Activated T-cell treated with anti-CD3 and anti-CD28 coated beads, Interleukin-2, amount 50 U/mL, for 4 hours (primary cell): ENCODE data around the gene LRCH4. TPM values are rescaled to one million over a fixed set of nuclear protein-coding genes. Genes with fewer than 3 reads are reported as not detected.
"Not testable (repeated sequence)": the region's sequence is repeated elsewhere in the genome, so short reads cannot be mapped to it uniquely, and the experiment has no call there.

Experiments used
- ATAC-seq, 2 donors: fragments of 200-7000 bp; cut with Tn5 transposase; one replicate each; pipeline ENCODE4 v1.10.0; 2021
- DNase-seq: peaks from one replicate; pipeline ENCODE4 v3.0.0-alpha.2; 2020
- H3K27me3 Mint-ChIP-seq: one replicate; pipeline ENCODE4 v1.8.0; 2021; ENCODE audit warnings: low read depth, mixed read lengths
- H3K36me3 Mint-ChIP-seq: one replicate; pipeline ENCODE4 v1.8.0; 2022; ENCODE audit warnings: mixed read lengths; ENCODE audit not compliant: insufficient read depth
- H3K4me1 Mint-ChIP-seq: one replicate; pipeline ENCODE4 v1.8.0; 2021; ENCODE audit warnings: low read depth, mixed read lengths
- H3K4me3 Mint-ChIP-seq: one replicate; pipeline ENCODE4 v1.8.0; 2021; ENCODE audit warnings: mild to moderate bottlenecking, moderate library complexity, mixed read lengths
- H3K9me3 Mint-ChIP-seq: one replicate; pipeline ENCODE4 v1.8.0; 2021; ENCODE audit warnings: mixed read lengths
- total RNA-seq, 3 donors: library from RNA; stranded (reverse); gene quantifications; one replicate each; pipeline ENCODE4 v1.2.1, GENCODE V29; 2021

The LRCH4 gene
- total RNA-seq, 3 donors from 2014 or later = 69.3 to 75.5 (median 73.1) TPM

GRCh38 chr7:100570954-100571828, 14.7 kb downstream of the LRCH4 start:
- ATAC-seq = no peak
- H3K9me3 Mint-ChIP-seq = no peaks in the 10 kb centered on the region
- H3K4me1 Mint-ChIP-seq = peaks cover 24% of the 10 kb centered on the region
- H3K36me3 Mint-ChIP-seq = no peaks in the 10 kb centered on the region
- H3K4me3 Mint-ChIP-seq = no peak overlapping the region
- no peaks in the 10 kb centered on the region for H3K27me3 Mint-ChIP-seq
- no peak for DNase-seq

- Mint-ChIP-seq H3K4me1 (peaks cover 24% of the 10 kb centered on the region), H3K9me3 (no peaks in the 10 kb centered on the region), H3K4me3 (peak overlapping the region; percentile 52), H3K36me3 (no peaks in the 10 kb centered on the region), H3K27me3 (no peaks in the 10 kb centered on the region)
- ATAC-seq = peak; percentile 24
- DNase-seq = peak; percentile 25
These were observed 16.8 kb downstream of the LRCH4 start for GRCh38 chr7:100568896-100569844.

- H3K27me3 Mint-ChIP-seq = no peaks in the 10 kb centered on the region
- no peak for DNase-seq
- H3K4me3 Mint-ChIP-seq = no peak overlapping the region
- H3K9me3 Mint-ChIP-seq = no peaks in the 10 kb centered on the region
- no peak for ATAC-seq
- no peaks in the 10 kb centered on the region for H3K36me3 Mint-ChIP-seq
- H3K4me1 Mint-ChIP-seq = peaks cover 29% of the 10 kb centered on the region
These were observed 17.6 kb downstream of the LRCH4 start for GRCh38 chr7:100568176-100568895.

DNA sequence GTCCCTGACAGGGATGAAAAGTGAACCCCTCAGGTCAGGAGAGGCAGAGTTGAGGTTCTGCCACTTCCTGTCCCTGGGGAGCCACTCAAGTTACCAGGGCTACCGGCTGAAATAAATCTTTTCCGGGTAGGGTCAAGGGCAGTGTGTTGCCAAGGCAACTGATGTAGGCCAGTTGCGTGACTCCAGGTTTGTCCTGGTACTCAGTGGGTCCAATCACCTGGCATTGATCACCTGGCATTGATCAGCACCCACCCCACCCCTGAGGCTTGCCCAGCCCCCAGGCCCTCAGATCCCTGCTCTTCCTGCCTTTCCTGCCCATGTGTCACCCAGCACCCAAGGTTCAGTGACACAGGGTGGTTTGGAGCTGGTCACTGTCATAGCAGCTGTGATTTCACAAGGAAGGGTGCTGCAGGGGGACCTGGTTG, 18.2 kb downstream of the LRCH4 start:
- Mint-ChIP-seq H3K4me1 (peaks cover 29% of the 10 kb centered on the region), H3K27me3 (no peaks in the 10 kb centered on the region), H3K9me3 (no peaks in the 10 kb centered on the region), H3K4me3 (no peak overlapping the region), H3K36me3 (peaks cover 2% of the 10 kb centered on the region)
- no peak for DNase-seq
- ATAC-seq = no peak

GRCh38 chr7:100567031-100567730, 18.7 kb downstream of the LRCH4 start:
- H3K9me3 Mint-ChIP-seq = no peaks in the 10 kb centered on the region
- peaks cover 29% of the 10 kb centered on the region for H3K4me1 Mint-ChIP-seq
- no peak overlapping the region for H3K4me3 Mint-ChIP-seq
- DNase-seq = no peak
- ATAC-seq = no peak
- H3K36me3 Mint-ChIP-seq = peaks cover 3% of the 10 kb centered on the region
- no peaks in the 10 kb centered on the region for H3K27me3 Mint-ChIP-seq

- H3K4me3 Mint-ChIP-seq = no peak overlapping the region
- no peaks in the 10 kb centered on the region for H3K9me3 Mint-ChIP-seq
- H3K4me1 Mint-ChIP-seq = peaks cover 24% of the 10 kb centered on the region
- ATAC-seq = no peak
- no peak for DNase-seq
- peaks cover 3% of the 10 kb centered on the region for H3K36me3 Mint-ChIP-seq
- H3K27me3 Mint-ChIP-seq = no peaks in the 10 kb centered on the region
These were observed 19.9 kb downstream of the LRCH4 start for GRCh38 chr7:100566018-100566531.

GRCh38 chr7:100565133-100565571, 20.8 kb downstream of the LRCH4 start:
- H3K36me3 Mint-ChIP-seq = peaks cover 3% of the 10 kb centered on the region
- no peaks in the 10 kb centered on the region for H3K9me3 Mint-ChIP-seq
- H3K4me1 Mint-ChIP-seq = peaks cover 22% of the 10 kb centered on the region
- no peak overlapping the region for H3K4me3 Mint-ChIP-seq
- ATAC-seq (no peak), DNase-seq (no peak)
- H3K27me3 Mint-ChIP-seq = no peaks in the 10 kb centered on the region

DNA sequence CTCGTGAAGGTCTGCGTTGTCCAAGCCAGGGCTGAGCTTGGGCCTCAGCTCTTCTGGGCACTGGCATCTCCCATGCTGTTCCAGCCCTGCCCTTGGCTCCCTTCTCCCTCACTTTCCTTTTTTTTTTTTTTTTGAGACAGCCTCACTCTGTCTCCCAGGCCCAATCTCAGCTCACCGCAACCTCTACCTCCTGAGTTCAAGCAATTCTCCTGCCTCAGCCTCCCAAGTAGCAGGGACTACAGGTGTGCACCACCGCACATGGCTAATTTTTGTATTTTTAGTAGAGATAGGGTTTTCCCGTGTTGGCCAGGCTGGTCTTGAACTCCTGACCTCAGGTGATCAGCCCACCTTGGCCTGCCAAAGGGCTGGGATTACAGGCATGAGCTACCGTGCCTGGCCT, 21.5 kb downstream of the LRCH4 start:
- H3K36me3 Mint-ChIP-seq, H3K27me3 Mint-ChIP-seq: not testable (repeated sequence)

DNA sequence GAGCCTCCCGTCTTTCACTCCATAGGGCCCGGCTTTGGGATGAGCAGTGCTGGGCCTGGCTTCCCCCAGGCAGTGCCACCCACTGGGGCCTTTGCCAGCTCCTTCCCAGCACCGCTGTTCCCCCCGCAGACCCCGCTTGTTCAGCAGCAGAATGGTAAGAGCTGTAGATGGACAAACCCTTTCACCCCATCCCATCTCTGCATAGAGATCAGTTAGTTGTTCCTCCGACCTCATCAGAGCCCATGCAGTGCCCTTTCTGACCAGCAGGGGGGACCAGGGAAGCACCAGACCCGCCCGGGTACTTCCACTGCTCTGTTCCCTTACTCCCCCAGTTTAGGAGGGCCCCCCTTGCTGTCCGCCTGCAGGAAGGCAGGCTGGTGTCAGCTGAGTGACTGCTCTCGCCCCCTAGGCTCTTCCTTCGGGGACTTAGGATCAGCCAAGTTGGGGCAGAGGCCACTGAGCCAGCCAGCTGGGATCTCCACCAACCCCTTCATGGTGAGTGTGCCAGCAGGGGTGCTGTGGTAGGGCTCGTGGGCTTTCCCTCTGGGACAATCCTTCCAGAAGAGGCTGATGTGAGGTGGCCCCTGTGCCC, 22.0 kb downstream of the LRCH4 start:
- no peak overlapping the region for H3K4me3 Mint-ChIP-seq
- DNase-seq (peak; percentile 87), ATAC-seq (peak; percentile 75 to 77)
- peaks cover 23% of the 10 kb centered on the region for H3K4me1 Mint-ChIP-seq
- H3K36me3 Mint-ChIP-seq = peaks cover 7% of the 10 kb centered on the region
- no peaks in the 10 kb centered on the region for H3K27me3 Mint-ChIP-seq
- H3K9me3 Mint-ChIP-seq = no peaks in the 10 kb centered on the region

More for the DNA sequence above, 21.5 kb downstream of the LRCH4 start:
- ATAC-seq, H3K4me3 Mint-ChIP-seq, DNase-seq, H3K9me3 Mint-ChIP-seq: not testable (repeated sequence)
- H3K4me1 Mint-ChIP-seq = peaks cover 25% of the 10 kb centered on the region

DNA sequence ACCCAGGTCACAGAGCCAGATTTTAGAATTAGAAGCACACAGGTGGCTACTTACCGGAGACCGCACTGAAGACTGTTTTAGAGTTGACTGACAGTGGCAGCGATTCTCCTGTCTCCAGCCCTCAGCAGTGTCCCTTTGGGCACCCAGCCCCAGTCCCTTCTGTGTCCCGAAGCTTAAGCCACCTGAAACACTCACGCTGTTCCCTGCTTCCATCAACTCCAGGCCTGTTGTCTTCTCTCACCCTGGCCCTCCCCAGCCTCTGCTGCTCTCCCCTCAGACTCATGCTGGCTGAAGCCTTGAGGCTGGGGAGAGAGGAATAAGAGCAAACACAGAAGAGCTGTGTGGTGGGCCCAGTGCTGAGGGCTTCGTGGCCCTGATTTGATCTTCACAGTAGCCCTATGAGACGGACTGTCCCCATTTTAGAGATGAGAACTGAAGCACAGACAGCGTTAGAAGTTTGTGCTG, 22.8 kb downstream of the LRCH4 start:
- Mint-ChIP-seq H3K36me3 (peaks cover 7% of the 10 kb centered on the region), H3K4me3 (no peak overlapping the region), H3K27me3 (no peaks in the 10 kb centered on the region), H3K4me1 (peaks cover 18% of the 10 kb centered on the region), H3K9me3 (no peaks in the 10 kb centered on the region)
- no peak for ATAC-seq
- DNase-seq = no peak

DNA sequence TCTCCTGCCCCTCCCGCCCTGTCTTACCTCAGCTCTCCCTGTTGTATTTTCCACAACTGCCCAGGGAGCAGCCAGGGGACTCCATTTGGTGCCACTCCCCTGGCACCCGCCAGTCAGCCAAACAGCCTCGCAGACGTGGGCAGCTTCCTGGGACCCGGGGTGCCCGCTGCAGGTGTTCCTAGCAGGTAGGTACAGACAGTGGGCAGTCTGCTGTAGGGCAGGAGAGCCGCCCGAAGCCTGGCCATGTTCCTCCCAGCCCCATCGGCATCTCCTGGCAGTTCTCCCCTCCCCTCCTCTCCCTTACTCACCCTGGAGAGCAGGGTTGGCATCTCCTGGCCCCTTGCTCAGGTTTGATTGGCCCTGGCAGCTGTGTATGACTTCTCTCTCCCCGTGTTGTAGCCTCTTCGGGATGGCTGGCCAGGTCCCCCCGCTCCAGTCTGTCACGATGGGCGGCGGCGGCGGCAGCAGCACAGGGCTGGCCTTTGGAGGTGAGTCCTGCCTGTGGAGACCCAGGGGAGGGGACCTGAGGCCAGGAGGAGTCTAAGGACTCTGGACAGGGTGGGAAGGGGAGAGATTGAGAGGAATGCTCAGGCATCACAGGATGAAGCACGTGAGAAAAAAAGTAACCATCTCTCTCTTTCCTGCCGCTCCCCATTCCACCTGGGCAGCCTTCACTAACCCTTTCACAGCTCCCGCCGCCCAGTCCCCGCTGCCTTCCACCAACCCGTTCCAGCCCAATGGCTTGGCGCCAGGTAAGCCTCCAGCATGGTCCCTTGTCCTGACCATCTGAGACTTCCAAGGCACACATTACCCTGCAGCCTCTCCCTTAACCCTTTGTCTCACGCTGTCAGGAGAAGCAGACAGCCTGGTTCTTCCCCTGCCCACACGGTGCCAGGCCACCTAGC, 23.5 kb downstream of the LRCH4 start:
- DNase-seq = no peak
- Mint-ChIP-seq H3K27me3 (no peaks in the 10 kb centered on the region), H3K4me3 (no peak overlapping the region), H3K36me3 (peaks cover 7% of the 10 kb centered on the region), H3K4me1 (peaks cover 12% of the 10 kb centered on the region), H3K9me3 (no peaks in the 10 kb centered on the region)
- ATAC-seq = no peak

DNA sequence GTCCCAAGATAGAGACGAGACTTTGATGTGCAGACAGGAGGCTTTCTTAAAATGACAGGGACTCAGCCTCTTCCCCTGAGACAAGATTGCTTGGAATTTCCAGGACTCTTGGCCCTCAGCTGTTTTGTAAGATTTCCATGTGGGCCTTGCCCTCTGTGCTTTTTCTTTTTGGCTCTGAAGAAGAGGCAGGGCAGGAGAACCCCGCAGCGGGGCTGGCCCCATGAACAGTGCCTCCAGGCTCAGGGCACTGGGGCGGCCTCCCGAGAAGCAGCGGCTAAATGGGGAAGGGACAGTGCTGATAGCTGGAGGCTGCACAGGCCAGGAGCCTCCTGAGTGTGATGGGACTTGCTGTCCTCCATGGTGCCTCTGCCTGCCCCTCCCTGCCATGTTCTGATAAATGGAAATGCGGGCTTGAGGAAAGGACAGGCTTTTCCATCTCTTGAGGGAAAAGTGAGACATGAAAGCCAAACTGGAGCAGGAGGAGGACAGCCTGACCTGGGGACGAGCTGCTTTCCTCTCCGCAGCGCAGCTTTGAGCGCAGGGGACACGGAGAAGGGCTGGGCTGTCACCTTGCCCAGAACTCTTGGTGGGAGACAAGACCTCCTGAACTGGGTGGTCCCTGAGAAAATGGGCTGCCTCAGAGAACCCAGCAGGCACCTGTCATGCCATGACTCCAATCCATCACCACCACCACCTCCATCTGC, 24.3 kb downstream of the LRCH4 start:
- ATAC-seq (no peak), DNase-seq (no peak)
- H3K9me3 Mint-ChIP-seq = no peaks in the 10 kb centered on the region
- H3K36me3 Mint-ChIP-seq = peaks cover 11% of the 10 kb centered on the region
- no peaks in the 10 kb centered on the region for H3K27me3 Mint-ChIP-seq
- peaks cover 12% of the 10 kb centered on the region for H3K4me1 Mint-ChIP-seq
- H3K4me3 Mint-ChIP-seq = no peak overlapping the region
